C4-2B (cell line): ENCODE data around the gene TRABD2A.

Source experiments
- H3K27ac ChIP-seq: fragments of 450-650 bp; 2 replicates; pipeline ENCODE4 v1.5.1; 2017
- CTCF ChIP-seq: fragments of 450-650 bp; conservative IDR thresholded peaks from 2 replicates; pipeline ENCODE4 v1.5.1; 2017; ENCODE audit warnings: mild to moderate bottlenecking
- ZFX ChIP-seq: fragments of 450-650 bp; IDR thresholded peaks from 2 replicates; pipeline ENCODE4 v1.6.1; 2017

Gene TRABD2A

GRCh38 chr2:84793641-84794040 is 87.2 kb downstream of the TRABD2A start:
- H3K27ac ChIP-seq: no peak overlapping the region
- no peak for TF ChIP-seq ZFX
- TF ChIP-seq CTCF: no peak

GRCh38 chr2:84792856-84793522 is 87.9 kb downstream of the TRABD2A start:
- no peak overlapping the region for H3K27ac ChIP-seq
- TF ChIP-seq CTCF (no peak), ZFX (no peak)

DNA sequence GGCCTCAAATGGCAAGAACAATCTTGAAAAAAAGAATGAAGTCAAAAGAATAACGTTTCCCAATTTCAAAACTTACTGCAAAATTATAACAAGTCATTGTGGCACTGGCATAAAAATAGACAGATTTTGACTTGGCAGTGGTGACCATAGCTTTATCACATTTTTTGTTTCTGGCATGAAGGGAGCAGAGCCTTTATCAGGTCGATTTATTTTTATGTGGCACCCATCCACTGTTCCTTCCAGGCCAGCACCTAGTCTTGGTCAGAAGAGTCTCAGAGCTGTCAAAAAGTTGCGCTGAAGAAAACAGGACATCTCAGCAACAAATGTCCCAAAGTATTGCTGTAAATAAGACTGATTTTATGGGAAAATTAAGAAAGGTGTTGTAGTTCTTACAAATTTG is 92.4 kb downstream of the TRABD2A start:
- TF ChIP-seq ZFX: no peak
- no peak for TF ChIP-seq CTCF
- H3K27ac ChIP-seq: no peak overlapping the region

DNA sequence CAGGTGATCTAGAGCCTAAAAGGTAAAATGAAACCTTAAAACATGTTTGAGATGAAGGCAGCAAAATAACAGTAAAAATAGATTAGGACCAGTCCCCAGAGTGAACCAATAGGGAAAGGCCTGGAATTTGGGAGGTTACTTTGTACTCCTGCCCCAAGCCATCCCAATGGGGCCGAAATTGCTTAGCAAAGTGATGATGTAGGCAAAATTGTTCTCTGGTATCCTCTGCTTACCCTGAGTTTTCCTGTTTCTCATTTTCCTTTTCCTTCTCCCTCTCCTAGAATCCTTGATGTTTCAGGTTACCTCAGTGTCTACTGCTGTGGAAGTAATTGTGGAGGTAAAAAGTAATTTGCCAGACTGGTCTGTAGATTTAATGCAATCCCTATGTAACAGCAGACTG is 92.9 kb downstream of the TRABD2A start:
- TF ChIP-seq ZFX: no peak
- TF ChIP-seq CTCF: no peak
- no peak overlapping the region for H3K27ac ChIP-seq

DNA sequence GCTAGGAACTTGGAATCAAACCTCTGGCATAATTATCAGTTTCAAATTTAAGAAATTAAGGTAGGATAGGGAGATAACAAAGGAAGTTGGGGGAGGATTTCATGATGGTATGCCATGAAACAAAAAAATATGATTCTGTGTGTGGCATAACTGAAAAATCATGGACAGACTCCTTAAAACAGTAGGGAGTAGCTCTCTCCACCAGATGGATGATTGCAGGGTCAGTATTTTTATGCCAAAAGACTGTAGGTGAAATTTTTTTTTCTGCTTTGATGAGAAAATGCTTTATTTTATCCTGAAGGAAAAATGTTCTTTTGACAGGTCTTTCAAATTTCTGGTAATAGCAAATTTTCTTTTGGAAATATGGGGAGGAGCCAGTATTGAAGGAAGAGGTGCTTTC is 94.3 kb downstream of the TRABD2A start:
- H3K27ac ChIP-seq: no peak overlapping the region
- TF ChIP-seq CTCF (no peak), ZFX (no peak)

DNA sequence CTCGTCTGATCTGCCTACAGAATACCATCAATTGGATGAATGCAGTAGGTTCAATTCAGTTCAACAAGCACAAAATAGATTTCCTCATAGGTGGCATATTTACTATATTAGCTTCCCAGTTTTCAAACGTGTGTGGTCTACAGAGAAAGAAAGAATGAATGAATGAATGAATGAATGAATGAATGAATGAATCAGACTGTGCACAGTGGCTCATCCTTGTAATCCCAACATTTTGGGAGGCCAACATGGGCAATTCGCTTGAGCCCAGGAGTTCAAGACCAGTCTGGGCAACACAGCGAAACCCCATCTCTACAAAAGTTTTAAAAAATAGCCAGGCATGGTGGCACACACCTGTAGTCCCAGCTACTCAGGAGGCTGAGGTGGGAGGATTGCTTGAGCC is 94.9 kb downstream of the TRABD2A start:
- no peak overlapping the region for H3K27ac ChIP-seq
- no peak for TF ChIP-seq ZFX
- TF ChIP-seq CTCF: no peak

DNA sequence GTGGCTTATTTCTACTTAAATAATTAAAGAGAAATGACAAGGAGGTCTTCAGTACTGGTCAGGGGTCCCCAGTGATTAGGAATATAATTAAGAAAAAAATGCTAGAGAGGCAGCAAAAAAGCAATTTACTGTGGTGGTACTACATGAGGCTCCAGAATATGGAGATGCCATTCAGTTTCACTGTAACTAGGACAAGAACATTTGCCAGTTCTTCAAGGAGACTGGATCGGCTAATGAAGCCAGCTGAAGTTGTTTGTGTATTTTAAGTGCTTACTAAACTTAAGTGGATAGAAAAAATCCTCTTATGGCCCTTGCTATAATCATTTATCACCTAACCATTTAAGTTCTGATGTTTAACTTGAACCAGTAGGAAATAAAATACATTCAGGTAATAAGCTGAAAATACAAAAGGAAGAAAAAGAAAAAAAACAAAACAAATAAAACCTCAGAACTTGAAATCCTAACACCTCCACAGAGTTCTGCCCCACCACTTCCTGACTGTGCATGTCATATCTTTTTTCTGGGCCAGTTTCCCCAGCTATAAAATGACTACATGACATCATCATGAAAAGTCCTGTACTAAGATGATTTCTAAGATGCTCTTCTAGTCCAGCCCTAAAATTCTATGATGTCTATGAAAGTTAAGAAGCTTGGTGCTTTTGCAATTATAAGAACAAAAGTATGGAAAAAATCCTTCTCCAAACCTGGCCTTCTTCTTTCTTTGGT is 98.0 kb downstream of the TRABD2A start:
- TF ChIP-seq CTCF (no peak), ZFX (no peak)
- H3K27ac ChIP-seq: no peak overlapping the region
